Stimulated activated CD4-positive, alpha-beta T cell treated with anti-CD3 and anti-CD28 coated beads, TNF-alpha, amount 100 ng/mL, for 24 hours (primary cell): ENCODE measurements around the gene CUEDC1.
"Not testable (repeated sequence)": the region's sequence is repeated elsewhere in the genome, so short reads cannot be mapped to it uniquely, and the experiment has no call there.

Experiments
- DNase-seq, 3 experiments: peaks; one replicate each; pipeline ENCODE4 v3.0.0-alpha.2; 2020; ENCODE audit warnings: low read depth in 3 of 3

CUEDC1 gene

DNA sequence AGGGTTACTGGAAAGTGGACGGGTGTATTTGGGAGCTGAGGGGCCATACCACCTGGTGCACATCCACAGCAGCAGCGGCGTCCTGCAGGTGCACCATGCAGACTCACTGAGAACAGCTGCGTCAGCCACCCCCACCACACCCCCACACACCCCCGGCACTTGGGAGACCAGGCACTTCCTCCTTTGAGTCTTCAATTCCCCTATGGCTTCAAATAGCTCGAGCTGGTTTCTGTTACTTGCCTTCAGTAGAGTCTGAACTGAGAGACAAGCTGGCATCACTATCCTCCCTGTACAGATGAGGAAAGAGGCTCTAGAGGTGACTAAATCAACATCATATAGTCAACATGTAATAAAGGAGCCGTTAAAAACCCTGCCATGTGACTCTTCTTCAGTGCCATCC is 15.4 kb downstream of the CUEDC1 start:
- no peak for DNase-seq

DNA sequence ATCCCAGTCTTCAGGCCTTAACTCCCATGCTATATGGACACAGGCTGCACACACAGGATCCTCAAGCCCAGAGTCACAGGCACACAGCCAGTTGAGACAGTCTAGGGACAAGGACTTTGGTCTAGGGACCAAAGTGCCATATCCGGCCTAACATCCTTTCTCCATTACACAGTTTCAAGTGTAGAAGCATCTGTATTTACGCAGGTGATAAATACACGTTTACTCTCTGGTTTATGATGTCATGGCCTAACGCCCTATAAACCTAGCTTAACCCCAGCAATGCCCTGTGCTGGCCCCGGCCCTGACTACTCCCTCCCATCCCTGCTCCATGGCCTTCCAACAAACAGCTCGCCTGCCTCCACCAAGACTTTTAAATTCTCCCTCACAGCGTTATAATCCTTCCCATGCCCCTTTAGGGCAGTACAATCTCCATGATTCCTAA is 17.1 kb downstream of the CUEDC1 start:
- no peak for DNase-seq

DNA sequence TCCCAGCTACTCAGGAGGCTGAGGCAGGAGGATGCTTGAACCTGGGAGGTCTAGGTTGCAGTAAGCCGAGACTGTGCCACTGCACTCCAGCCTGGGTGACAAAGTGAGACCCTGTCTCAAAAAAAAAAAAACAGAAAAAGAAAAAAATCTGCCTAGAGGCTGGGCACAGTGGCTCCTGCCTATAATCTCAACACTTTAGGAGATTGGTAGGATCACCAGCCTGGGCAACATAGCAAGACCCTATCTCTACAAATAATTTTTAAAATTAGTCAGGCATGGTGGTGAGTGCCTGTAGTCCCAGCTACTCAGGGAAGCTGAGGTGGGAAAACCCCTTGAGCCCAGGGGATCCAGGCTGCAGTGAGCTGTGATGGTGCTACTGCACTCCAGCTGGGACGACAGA is 17.7 kb downstream of the CUEDC1 start:
- DNase-seq, result no peak

- DNase-seq, result no peak
Measured at GRCh38 chr17:57935833-57936807, 19.1 kb downstream of the CUEDC1 start.

- no peak for DNase-seq
Measured at GRCh38 chr17:57931488-57932137, 23.6 kb downstream of the CUEDC1 start.

DNA sequence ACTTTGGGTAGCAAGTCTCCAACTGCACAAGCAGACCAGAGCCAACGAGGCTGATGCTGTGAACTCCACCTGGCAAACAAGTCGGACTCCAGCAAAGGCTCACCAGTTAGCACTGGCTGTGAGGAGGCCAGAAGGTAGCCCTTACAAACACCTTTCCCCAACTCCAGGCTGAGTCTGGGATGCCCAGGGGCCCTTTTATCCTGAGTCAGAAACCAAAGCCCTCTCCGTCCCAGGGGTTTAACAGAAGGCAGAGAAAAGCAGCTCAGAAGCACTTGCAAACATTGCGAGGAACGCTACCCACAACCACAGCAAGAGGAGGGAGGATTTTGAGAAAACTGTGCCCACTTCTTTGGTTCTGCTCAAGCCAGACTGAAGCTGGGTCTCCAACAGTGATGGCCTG is 25.0 kb downstream of the CUEDC1 start:
- no peak for DNase-seq

GRCh38 chr17:57929386-57929785 is 25.8 kb downstream of the CUEDC1 start:
- DNase-seq, result no peak

DNA sequence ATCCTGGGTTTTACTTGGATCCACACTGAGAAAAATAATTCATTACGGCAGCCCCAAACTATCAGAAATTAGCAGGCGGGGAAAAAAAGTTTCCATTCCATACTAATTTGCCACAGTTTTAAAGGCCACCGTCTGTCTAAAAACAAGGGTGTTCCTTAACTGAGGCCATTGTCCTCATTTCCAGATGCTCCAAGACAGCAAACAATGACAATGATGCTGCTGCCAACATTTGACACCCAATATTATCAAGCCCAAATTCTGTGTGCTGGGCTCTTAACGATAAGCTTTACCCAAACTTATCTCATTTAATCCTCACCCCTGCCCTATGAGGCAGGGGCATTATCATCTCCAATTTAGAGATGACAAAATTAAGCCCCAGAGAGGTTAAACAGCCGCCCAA is 26.3 kb downstream of the CUEDC1 start:
- DNase-seq, result no peak

DNA sequence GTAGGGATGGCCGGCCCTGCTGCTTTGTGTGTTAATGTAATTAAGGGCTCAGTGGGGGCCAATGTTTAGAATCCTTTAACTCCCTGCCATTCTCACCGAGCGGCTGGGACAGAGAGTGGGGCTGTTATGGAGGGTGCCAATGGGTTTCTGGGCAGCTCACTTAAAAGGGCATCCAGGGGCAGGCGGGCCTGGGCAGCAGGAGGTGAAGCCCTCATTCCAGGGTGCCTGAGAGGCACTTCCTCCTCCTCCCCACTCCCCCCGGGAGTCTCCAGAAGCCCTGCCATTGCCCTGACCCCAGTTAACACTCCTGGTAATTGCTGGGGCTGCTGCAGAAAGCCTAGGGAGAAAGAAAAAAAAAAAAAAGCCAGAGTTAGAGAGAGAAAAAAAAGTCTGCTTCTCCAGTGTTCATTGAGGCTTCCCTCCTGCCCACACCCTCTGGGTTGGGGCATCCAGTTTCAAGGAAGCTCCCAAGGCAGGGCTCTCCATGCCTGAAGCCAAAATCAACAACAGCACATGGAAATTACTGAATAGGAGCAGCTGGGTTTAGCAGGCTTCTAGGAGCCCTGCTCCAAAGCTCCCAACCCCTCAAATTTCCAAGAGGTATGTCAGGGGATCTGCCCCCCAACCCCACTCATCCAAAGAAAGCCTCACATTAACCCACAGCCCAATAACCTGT is 28.0 kb downstream of the CUEDC1 start:
- no peak for DNase-seq

DNA sequence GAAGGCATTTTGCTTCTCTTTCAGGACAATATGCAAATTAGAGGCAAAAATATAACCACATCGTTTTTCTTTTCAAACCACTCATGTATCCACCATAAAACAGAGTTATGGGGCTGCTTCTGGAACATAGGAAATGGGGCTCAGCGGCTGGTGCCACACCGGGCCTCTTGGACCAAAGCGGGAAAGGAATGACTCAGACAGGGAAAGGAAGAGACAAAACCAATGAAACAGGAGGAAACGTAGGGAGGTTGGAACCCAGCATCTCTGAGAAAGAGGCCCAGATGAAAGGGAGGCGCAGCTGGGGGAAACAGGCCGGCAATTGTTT is 28.5 kb downstream of the CUEDC1 start:
- DNase-seq, result no peak

GRCh38 chr17:57925361-57925990 is 29.7 kb downstream of the CUEDC1 start:
- no peak for DNase-seq

DNA sequence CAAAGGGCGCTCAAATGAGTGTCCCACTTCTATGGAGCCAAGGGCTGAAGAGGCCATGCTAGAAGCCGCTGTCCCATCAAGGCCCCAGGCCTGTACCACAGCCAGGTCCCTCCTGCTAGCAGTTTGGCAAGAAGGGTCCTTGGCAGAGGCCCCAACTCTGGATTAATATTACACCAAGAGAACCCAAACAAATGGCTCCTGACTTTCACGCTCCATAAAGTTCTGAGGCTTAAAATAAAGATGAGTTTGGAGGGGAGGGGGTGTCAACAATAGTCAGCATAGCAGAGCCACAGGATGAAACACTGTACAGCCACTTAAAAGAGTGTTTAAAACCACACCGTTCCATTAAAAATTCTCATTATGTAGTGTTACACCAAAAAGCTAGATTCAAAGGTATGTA is 30.5 kb downstream of the CUEDC1 start:
- DNase-seq, result no peak

DNA sequence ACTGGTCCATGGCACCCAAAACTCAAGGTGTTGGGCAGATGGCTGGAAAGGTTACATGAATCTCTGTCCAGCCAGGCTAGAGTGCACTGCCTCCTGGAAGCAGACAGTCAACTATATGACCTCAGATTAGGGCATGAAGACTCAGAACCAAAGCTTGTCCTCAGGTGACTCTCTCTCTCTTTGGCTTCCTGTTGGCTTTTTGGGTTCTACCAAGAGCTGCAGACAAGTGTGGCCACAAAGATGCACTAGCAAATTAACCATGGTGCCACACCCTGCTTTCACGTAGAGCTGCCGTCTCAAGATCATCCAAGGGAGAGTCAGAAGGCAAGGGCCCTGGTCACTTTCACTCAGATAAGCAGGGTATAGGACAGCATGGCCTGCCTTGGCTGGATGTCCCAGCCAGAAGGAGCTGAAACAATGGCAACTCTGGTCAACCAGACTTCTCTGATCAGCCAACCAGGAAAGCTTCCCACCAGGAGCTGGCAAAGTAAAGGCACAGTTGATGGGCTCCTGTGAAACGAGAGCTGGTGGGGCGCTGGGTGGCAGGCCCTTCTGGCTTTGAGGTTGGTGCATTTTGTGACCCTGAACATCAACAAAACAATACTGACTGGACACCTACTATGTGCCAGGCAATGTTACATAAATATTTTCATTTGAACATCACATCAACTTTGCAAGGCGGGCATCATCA is 31.9 kb downstream of the CUEDC1 start:
- DNase-seq, result no peak

- DNase-seq, result not testable (repeated sequence)
Measured at GRCh38 chr17:57922745-57923144, 32.5 kb downstream of the CUEDC1 start.

DNA sequence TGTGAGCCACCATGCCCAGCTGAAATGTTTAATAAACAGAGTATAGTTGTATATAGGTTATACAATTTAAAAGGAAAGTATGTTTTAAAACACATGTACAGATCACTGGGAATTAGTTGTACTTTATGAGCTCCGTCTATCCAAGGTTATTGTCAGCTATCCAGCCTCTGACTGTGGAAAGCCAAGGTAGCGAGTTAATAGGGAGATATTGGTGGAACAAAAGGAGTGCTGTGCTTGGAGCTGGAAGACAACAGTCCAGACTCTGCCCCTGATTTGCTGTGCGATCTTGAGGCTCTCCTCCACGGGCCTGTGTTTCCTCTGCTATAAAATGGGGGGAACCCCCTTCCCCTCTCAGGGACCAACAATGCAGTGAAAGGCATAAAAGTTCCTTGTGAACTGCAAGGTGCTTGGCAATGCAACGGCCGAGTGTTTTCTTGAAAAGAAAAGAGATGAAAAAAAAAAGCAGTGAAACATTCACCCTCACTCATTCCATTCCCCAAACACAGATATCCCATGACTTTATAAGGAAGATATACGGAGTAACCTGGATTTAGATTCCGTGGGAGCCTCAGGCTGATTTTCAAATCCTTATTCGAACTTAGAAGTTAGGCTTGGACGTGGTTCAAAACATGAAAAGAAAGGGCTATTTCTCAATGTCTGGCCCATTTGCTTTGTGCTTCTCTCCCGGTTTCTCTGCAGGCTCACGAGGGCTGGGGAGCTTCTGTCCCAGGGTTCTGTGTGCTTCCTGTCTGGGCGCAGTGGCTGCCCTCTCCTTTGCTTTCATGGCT is 34.1 kb downstream of the CUEDC1 start:
- DNase-seq, result no peak

GRCh38 chr17:57919918-57920317 is 35.3 kb downstream of the CUEDC1 start:
- no peak for DNase-seq

DNA sequence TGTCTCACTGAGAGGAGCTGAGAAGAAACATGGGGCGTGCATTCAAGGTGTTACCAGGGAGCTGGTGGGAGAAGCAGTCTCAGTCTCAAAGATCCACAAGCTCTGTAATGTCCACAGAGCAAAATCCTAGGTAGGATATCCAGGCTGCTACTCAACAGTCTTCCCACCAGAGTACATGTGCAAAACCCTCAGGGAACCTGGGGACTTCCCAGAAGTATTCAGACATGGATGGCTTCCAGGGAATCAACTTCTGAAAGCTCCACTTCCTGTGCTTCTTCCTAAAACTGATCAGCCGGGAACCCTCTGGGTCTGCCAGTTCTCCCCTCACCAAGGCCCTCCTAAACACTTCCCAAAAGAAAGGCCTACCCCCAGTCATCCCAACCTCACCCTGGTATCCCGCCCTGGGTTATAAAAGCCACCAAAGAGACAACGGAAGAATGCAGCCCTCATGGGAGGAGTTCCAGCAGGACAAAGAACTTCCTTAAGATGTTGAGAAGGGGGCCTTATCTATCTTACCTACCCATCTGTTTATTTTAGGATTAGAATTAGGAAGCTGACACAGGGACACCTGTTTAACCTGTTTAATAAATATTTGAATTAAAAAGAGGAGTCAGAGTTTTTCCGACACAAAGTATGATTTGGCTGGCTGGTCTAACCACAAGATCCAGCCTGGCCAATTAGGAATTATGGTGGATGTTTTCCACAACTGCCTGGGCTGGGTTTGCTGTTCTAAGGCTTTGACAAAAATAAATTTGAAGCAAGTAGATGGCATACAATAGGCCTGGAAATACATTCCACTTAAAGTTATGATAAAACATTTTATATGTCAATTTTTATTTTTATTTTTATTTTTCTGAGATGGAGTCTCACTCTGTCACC is 37.0 kb downstream of the CUEDC1 start:
- no peak for DNase-seq

- no peak for DNase-seq
Measured at GRCh38 chr17:57916925-57917858, 38.0 kb downstream of the CUEDC1 start.
